ENCODE results near the gene LAMP1.
"Not testable (repeated sequence)": the region's sequence is repeated elsewhere in the genome, so short reads cannot be mapped to it uniquely, and the experiment has no call there.

Gene LAMP1

GRCh38 chr13:113298043-113298945, 1.3 kb downstream of the LAMP1 start:
- DNase-seq, result no peak

GRCh38 chr13:113299951-113300350, 2.9 kb downstream of the LAMP1 start:
- DNase-seq, result no peak

GRCh38 chr13:113302986-113303385, 5.9 kb downstream of the LAMP1 start:
- DNase-seq, result no peak

- DNase-seq, result no peak
Observed at GRCh38 chr13:113304121-113304520, 7.1 kb downstream of the LAMP1 start.

GRCh38 chr13:113305208-113305607, 8.2 kb downstream of the LAMP1 start:
- no peak for DNase-seq

- no peak for DNase-seq
Observed at GRCh38 chr13:113307491-113307890, 10.5 kb downstream of the LAMP1 start.

GRCh38 chr13:113309473-113309872, 12.4 kb downstream of the LAMP1 start:
- DNase-seq, result no peak

- DNase-seq, result not testable (repeated sequence)
Observed at GRCh38 chr13:113314112-113314511, 17.1 kb downstream of the LAMP1 start.

GRCh38 chr13:113314895-113315470, 17.9 kb downstream of the LAMP1 start:
- not testable (repeated sequence) for DNase-seq

GRCh38 chr13:113315992-113316391, 19.0 kb downstream of the LAMP1 start:
- no peak for DNase-seq

- no peak for DNase-seq
Observed at GRCh38 chr13:113317031-113317430, 20.0 kb downstream of the LAMP1 start.

GRCh38 chr13:113318956-113319355, 21.9 kb downstream of the LAMP1 start:
- DNase-seq, result no peak

GRCh38 chr13:113319371-113319770, 22.3 kb downstream of the LAMP1 start:
- no peak for DNase-seq

GRCh38 chr13:113320226-113320875, 23.3 kb downstream of the LAMP1 start:
- DNase-seq, result no peak

GRCh38 chr13:113321546-113321945, 24.5 kb downstream of the LAMP1 start:
- DNase-seq, result no peak

GRCh38 chr13:113322043-113322461, 25.0 kb downstream of the LAMP1 start:
- DNase-seq, result no peak

- DNase-seq, result no peak
Observed at GRCh38 chr13:113322890-113323651, 26.0 kb downstream of the LAMP1 start.

GRCh38 chr13:113323869-113324268, 26.8 kb downstream of the LAMP1 start:
- DNase-seq, result no peak

- no peak for DNase-seq
Observed at GRCh38 chr13:113324398-113324797, 27.4 kb downstream of the LAMP1 start.

GRCh38 chr13:113325779-113326178, 28.7 kb downstream of the LAMP1 start:
- DNase-seq, result no peak

GRCh38 chr13:113327391-113327765, 30.3 kb downstream of the LAMP1 start:
- DNase-seq, result no peak

GRCh38 chr13:113327766-113328471, 30.9 kb downstream of the LAMP1 start:
- no peak for DNase-seq

All from CD4-positive, alpha-beta T cell treated with Interleukin-4 for 4 hours (primary cell).